ENCODE results near the gene PLP1.

The PLP1 gene

GRCh38 chrX:103733017-103733416 lies 43.6 kb upstream of the PLP1 start:
- Histone ChIP-seq H3K4me3 (replicated peaks; ENCODE audit: low read depth, low read length) (no peak overlapping the region), H3K27me3 (replicated peaks; ENCODE audit: control insufficient read depth, insufficient read depth, low read length) (no peaks in the 10 kb centered on the region; the same call in none of the 2 replicates), H3K36me3 (ENCODE audit: control insufficient read depth, insufficient read depth, low read length) (no peaks in the 10 kb centered on the region)
- no peak for DNase-seq (ENCODE audit: extremely low read depth, insufficient read length)
- no peak for TF ChIP-seq CTCF (IDR thresholded peaks at IDR 0.05; ENCODE audit: insufficient read depth, low read length, poor library complexity, severe bottlenecking)

GRCh38 chrX:103734125-103734760 lies 42.4 kb upstream of the PLP1 start:
- Histone ChIP-seq H3K4me3 (replicated peaks; ENCODE audit: low read depth, low read length) (no peak overlapping the region), H3K27me3 (replicated peaks; ENCODE audit: control insufficient read depth, insufficient read depth, low read length) (no peaks in the 10 kb centered on the region; the same call in 1 of the 2 replicates), H3K36me3 (ENCODE audit: control insufficient read depth, insufficient read depth, low read length) (no peaks in the 10 kb centered on the region)
- no peak for TF ChIP-seq CTCF (IDR thresholded peaks at IDR 0.05; ENCODE audit: insufficient read depth, low read length, poor library complexity, severe bottlenecking)
- DNase-seq (ENCODE audit: extremely low read depth, insufficient read length): no peak

- no peak for DNase-seq (ENCODE audit: extremely low read depth, insufficient read length)
- TF ChIP-seq CTCF (IDR thresholded peaks at IDR 0.05; ENCODE audit: insufficient read depth, low read length, poor library complexity, severe bottlenecking): no peak
- H3K36me3 ChIP-seq (ENCODE audit: control insufficient read depth, insufficient read depth, low read length): no peaks in the 10 kb centered on the region
- H3K27me3 ChIP-seq (replicated peaks; ENCODE audit: control insufficient read depth, insufficient read depth, low read length): no peaks in the 10 kb centered on the region; the same call in 1 of the 2 replicates
- no peak overlapping the region for H3K4me3 ChIP-seq (replicated peaks; ENCODE audit: low read depth, low read length)
Observed at GRCh38 chrX:103737696-103738095, 38.9 kb upstream of the PLP1 start.

GRCh38 chrX:103739421-103739820 lies 37.2 kb upstream of the PLP1 start:
- Histone ChIP-seq H3K4me3 (replicated peaks; ENCODE audit: low read depth, low read length) (no peak overlapping the region), H3K27me3 (replicated peaks; ENCODE audit: control insufficient read depth, insufficient read depth, low read length) (no peaks in the 10 kb centered on the region), H3K36me3 (ENCODE audit: control insufficient read depth, insufficient read depth, low read length) (no peaks in the 10 kb centered on the region)
- no peak for TF ChIP-seq CTCF (IDR thresholded peaks at IDR 0.05; ENCODE audit: insufficient read depth, low read length, poor library complexity, severe bottlenecking)
- DNase-seq (ENCODE audit: extremely low read depth, insufficient read length): no peak

GRCh38 chrX:103741879-103742278 lies 34.8 kb upstream of the PLP1 start:
- Histone ChIP-seq H3K36me3 (ENCODE audit: control insufficient read depth, insufficient read depth, low read length) (no peaks in the 10 kb centered on the region), H3K27me3 (replicated peaks; ENCODE audit: control insufficient read depth, insufficient read depth, low read length) (no peaks in the 10 kb centered on the region), H3K4me3 (replicated peaks; ENCODE audit: low read depth, low read length) (no peak overlapping the region)
- DNase-seq (ENCODE audit: extremely low read depth, insufficient read length): no peak
- TF ChIP-seq CTCF (IDR thresholded peaks at IDR 0.05; ENCODE audit: insufficient read depth, low read length, poor library complexity, severe bottlenecking): no peak

GRCh38 chrX:103742339-103742738 lies 34.3 kb upstream of the PLP1 start:
- no peak overlapping the region for H3K4me3 ChIP-seq (replicated peaks; ENCODE audit: low read depth, low read length)
- no peak for DNase-seq (ENCODE audit: extremely low read depth, insufficient read length)

More at GRCh38 chrX:103742339-103742738, 34.3 kb upstream of the PLP1 start:
- no peaks in the 10 kb centered on the region for H3K27me3 ChIP-seq (replicated peaks; ENCODE audit: control insufficient read depth, insufficient read depth, low read length)
- H3K36me3 ChIP-seq (ENCODE audit: control insufficient read depth, insufficient read depth, low read length): no peaks in the 10 kb centered on the region
- TF ChIP-seq CTCF (IDR thresholded peaks at IDR 0.05; ENCODE audit: insufficient read depth, low read length, poor library complexity, severe bottlenecking): no peak
